Measurements from ENCODE around the gene TMC5. TPM values are rescaled to one million over a fixed set of nuclear protein-coding genes. Genes with fewer than 3 reads are reported as not detected.

Gene TMC5
- total and polyA plus RNA-seq, 2 of the 8 experiments (the other 6 are each of a cell fraction or from before 2014, with no cell fraction given), result 1.6 to 1.8 TPM

- Histone ChIP-seq H2BK120ac (replicated peaks; ENCODE audit: low read depth, low read length) (no peak overlapping the region), H2BK20ac (ENCODE audit: low read length) (no peak overlapping the region), H3K9me3 (ENCODE audit: insufficient read depth in 2 of 2, low read depth in 1 of 2, low read length in 1 of 2) (no peaks in the 10 kb centered on the region), H3K27ac (ENCODE audit: low read depth, low read length) (no peak overlapping the region), H3K23me2 (ENCODE audit: low read depth, low read length) (peaks cover 5% of the 10 kb centered on the region; the same call in 1 of the 2 replicates), H2BK5ac (ENCODE audit: low read depth, low read length) (no peak overlapping the region), H2AK5ac (ENCODE audit: low read depth, low read length) (no peak overlapping the region), H4K8ac (ENCODE audit: extremely low read depth, insufficient read depth, low read length) (no peak overlapping the region), H2BK15ac (ENCODE audit: low read length) (no peak overlapping the region), H3K79me2 (ENCODE audit: control insufficient read depth in 1 of 2, insufficient read depth in 2 of 2, low read length in 2 of 2) (no peaks in the 10 kb centered on the region), H3K18ac (ENCODE audit: extremely low read depth, low read length) (no peak overlapping the region), H2BK12ac (ENCODE audit: low read depth, low read length) (no peak overlapping the region), H3K4me1 (replicated peaks in 1 of 4; ENCODE audit: control insufficient read depth in 3 of 4, insufficient read depth in 4 of 4, low read length in 3 of 4) (no peaks in the 10 kb centered on the region), H3K56ac (replicated peaks; ENCODE audit: insufficient read length, low read depth, low read length) (no peak overlapping the region), H3K9ac (replicated peaks in 1 of 4; ENCODE audit: extremely low read depth in 1 of 4, low read depth in 3 of 4, low read length in 3 of 4) (no peak overlapping the region), H3K4me3 (ENCODE audit: extremely low read depth in 1 of 4, insufficient read depth in 2 of 4, low read depth in 3 of 4, low read length in 4 of 4) (no peak overlapping the region), H3K27me3 (replicated peaks in 1 of 4; ENCODE audit: control insufficient read depth in 3 of 4, extremely low read depth in 1 of 4, insufficient read depth in 3 of 4, low read length in 3 of 4) (no peaks in the 10 kb centered on the region), H3K23ac (ENCODE audit: insufficient read length) (no peak overlapping the region), H3K4me2 (ENCODE audit: insufficient read depth in 1 of 2, low read depth in 2 of 2, low read length in 2 of 2) (no peak overlapping the region), H4K91ac (replicated peaks; ENCODE audit: insufficient read length, low read length) (no peak overlapping the region), H4K20me1 (replicated peaks in 1 of 2; ENCODE audit: control insufficient read depth in 1 of 2, insufficient read depth in 2 of 2, low read length in 2 of 2) (peaks cover 0 to 2% of the 10 kb centered on the region in 2 experiments), H3K4ac (replicated peaks; ENCODE audit: insufficient read length, low read depth, low read length) (no peak overlapping the region), H3K36me3 (ENCODE audit: control insufficient read depth in 2 of 4, insufficient read depth in 4 of 4, low read length in 3 of 4) (no peaks in the 10 kb centered on the region), H3K79me1 (ENCODE audit: low read depth, low read length) (no peaks in the 10 kb centered on the region), H2AFZ (ENCODE audit: low read length) (no peak overlapping the region), H3K14ac (ENCODE audit: insufficient read length) (no peak overlapping the region), H4K5ac (ENCODE audit: insufficient read length, low read depth, low read length) (no peak overlapping the region)
- ChIA-PET CTCF (ENCODE audit: partially characterized antibody) (interaction anchor here (1.6 kb wide), 1 partner anchor 64 kb away, joined by 4 read pairs; no protein-coding TSS in a partner anchor), POLR2A (ENCODE audit: partially characterized antibody) (no interaction called here)
- FAIRE-seq, result no peak
- 100% methylated on average over 4 of the region's 4 CpGs; no CpG with 5 or more reads in 1 of the 2 experiments for WGBS, 2 experiments (ENCODE audit: extremely low coverage in 1 of 2, insufficient coverage in 1 of 2, insufficient read length in 1 of 2, insufficient replicate concordance in 2 of 2, low coverage in 1 of 2, low lambda C conversion rate in 2 of 2, missing lambda C conversion rate in 1 of 2)
- TF ChIP-seq GABPA (IDR thresholded peaks at IDR 0.05; ENCODE audit: borderline replicate concordance, insufficient read depth, low read length), result no peak
- TF ChIP-seq RBBP5 (IDR thresholded peaks at IDR 0.05; ENCODE audit: borderline replicate concordance, low read depth, low read length), result no peak
- no peak for TF ChIP-seq E2F6 (IDR thresholded peaks at IDR 0.05)
- DNase-seq (ENCODE audit: low read depth in 1 of 2, low spot score in 2 of 2), result no peak
Measured at GRCh38 chr16:19439483-19439882, 21.8 kb downstream of the TMC5 start.
